GM12878 (cell line): ENCODE data around the gene NDUFA5. TPM values are rescaled to one million over a fixed set of nuclear protein-coding genes. Genes with fewer than 3 reads are reported as not detected.

Source experiments
- ATAC-seq: fragments of 200-7000 bp; cut with Tn5 transposase; 3 replicates; pipeline ENCODE4 v1.9.1; 2020; ENCODE audit warnings: mild to moderate bottlenecking, moderate library complexity
- BruUV-seq: library from RNA; stranded (reverse); fragments of 400-500 nt; replicated peaks from 2 replicates; lab custom pipeline; 2021; lab: Mats Ljungman, UMichigan
- CTCF ChIA-PET: fragments of 300-600 bp; sonication (Branson Sonifier 250); formaldehyde crosslinking; extraction: SDS; loops from one replicate; lab custom pipeline; 2021; ENCODE audit warnings: inconsistent platforms; lab: Yijun Ruan, JAX
- POLR2A ChIA-PET: fragments of 350-600 bp; formaldehyde crosslinking; extraction: SDS; loops from one replicate; lab custom pipeline; 2021; ENCODE audit warnings: inconsistent platforms; lab: Charles Lee
- RAD21 ChIA-PET: fragments of 300-600 bp; sonication (Branson Sonifier 250); formaldehyde crosslinking; loops from one replicate; lab custom pipeline; 2023; ENCODE audit warnings: antibody characterized with exemption; ENCODE audit not compliant: unreplicated experiment; lab: Charles Lee
- SMC1A ChIA-PET: fragments of 300-600 bp; sonication (Branson Sonifier 250); formaldehyde crosslinking; loops from one replicate; lab custom pipeline; 2023; ENCODE audit not compliant: unreplicated experiment, uncharacterized antibody; lab: Charles Lee
- DNase-seq: peaks from one replicate; pipeline ENCODE4 v3.0.0-alpha.2; 2011; ENCODE audit warnings: low read depth, low spot score
- FAIRE-seq: peaks from 3 replicates; lab custom pipeline; 2011; peaks lifted over from hg19 to GRCh38; lab: Jason Lieb, UNC
- H2AFZ ChIP-seq: 2 replicates; pipeline ENCODE4 v1.6.0; 2011; ENCODE audit warnings: low read depth, low read length, control low read depth; ENCODE audit not compliant: control insufficient read depth
- H3K27ac ChIP-seq: 2 replicates; pipeline ENCODE4 v1.5.1; 2011; ENCODE audit warnings: control low read depth; ENCODE audit not compliant: control insufficient read depth, insufficient read depth
- H3K27me3 ChIP-seq, 2 experiments: replicated peaks in 1 of 2; 2 replicates each; pipeline versions ENCODE4 v1.6.0 to v1.6.1; 2011; ENCODE audit warnings: low read length in 1 of 2; ENCODE audit not compliant: control insufficient read depth in 2 of 2, insufficient read depth in 2 of 2
- H3K36me3 ChIP-seq, 2 experiments: 2 replicates each; pipeline ENCODE4 v1.5.1; 2011; ENCODE audit warnings: low read length in 1 of 2; ENCODE audit not compliant: control insufficient read depth in 2 of 2, insufficient read depth in 2 of 2
- H3K4me1 ChIP-seq: 2 replicates; pipeline ENCODE4 v1.6.1; 2011; ENCODE audit warnings: mild to moderate bottlenecking, low read length, moderate library complexity, mixed read lengths; ENCODE audit not compliant: control insufficient read depth, insufficient read depth
- H3K4me2 ChIP-seq: 2 replicates; pipeline ENCODE4 v1.6.0; 2011; ENCODE audit warnings: control low read depth; ENCODE audit not compliant: control insufficient read depth, insufficient read depth
- H3K4me3 ChIP-seq: fragments of 200-600 bp; sonication (generic); 2 replicates; pipeline ENCODE4 v1.5.1; 2016
- H3K79me2 ChIP-seq: 2 replicates; pipeline ENCODE4 v1.6.0; 2011; ENCODE audit warnings: low read length; ENCODE audit not compliant: control insufficient read depth, insufficient read depth
- H3K9ac ChIP-seq: 2 replicates; pipeline ENCODE4 v1.8.0; 2011; ENCODE audit warnings: low read length, control low read depth, mixed read lengths; ENCODE audit not compliant: control insufficient read depth, insufficient read depth
- H3K9me3 ChIP-seq: replicated peaks from 3 replicates; pipeline ENCODE4 v1.5.1; 2011; ENCODE audit warnings: mild to moderate bottlenecking, low read length; ENCODE audit not compliant: control insufficient read depth, insufficient read depth
- H4K20me1 ChIP-seq: 2 replicates; pipeline ENCODE4 v1.6.0; 2011; ENCODE audit not compliant: control insufficient read depth, insufficient read depth
- NR2F1 ChIP-seq: fragments of 450-650 bp; conservative IDR thresholded peaks from 2 replicates; pipeline ENCODE4 v1.6.1; 2017; ENCODE audit warnings: mild to moderate bottlenecking
- USF1 ChIP-seq: IDR thresholded peaks from 2 replicates; pipeline ENCODE4 v1.6.1; 2011; ENCODE audit warnings: borderline replicate concordance, low read depth, mild to moderate bottlenecking, moderate library complexity, mixed read lengths, low read length; ENCODE audit not compliant: insufficient read depth; ENCODE audit errors: extremely low read length
- YBX1 ChIP-seq: fragments of 450-650 bp; IDR thresholded peaks from 2 replicates; pipeline ENCODE4 v1.6.1; 2016; ENCODE audit warnings: antibody characterized with exemption
- YY1 ChIP-seq: IDR thresholded peaks from 2 replicates; pipeline ENCODE4 v1.6.1; 2011; ENCODE audit warnings: low read depth, mild to moderate bottlenecking, low read length
- ZBTB40 ChIP-seq: fragments of 450-650 bp; IDR thresholded peaks from 2 replicates; pipeline ENCODE4 v1.6.1; 2016; ENCODE audit warnings: mild to moderate bottlenecking, moderate library complexity, borderline replicate concordance
- ZNF274 ChIP-seq: IDR thresholded peaks from one replicate; pipeline ENCODE4 v1.8.0; 2011; ENCODE audit not compliant: insufficient read length, insufficient read depth
- ZNF592 ChIP-seq: fragments of 450-650 bp; IDR thresholded peaks from 2 replicates; pipeline ENCODE4 v1.6.1; 2017; ENCODE audit warnings: mild to moderate bottlenecking, moderate library complexity
- WGBS: methylation state at CpG from one replicate; pipeline ENCODE4 v1.1.6; 2016; ENCODE audit warnings: low lambda C conversion rate; ENCODE audit not compliant: insufficient replicate concordance, insufficient coverage; ENCODE audit errors: missing lambda C conversion rate; 5-methylcytosine and 5-hydroxymethylcytosine counted together
- in situ Hi-C: fragments of 300-500 bp; cut with MboI; formaldehyde crosslinking; loops from 9 replicates; pipeline ENCODE4 v1.14.3; 2018; ENCODE audit warnings: mixed read lengths
- intact Hi-C: fragments of 100-400 bp; cut with micrococcal nuclease; formaldehyde crosslinking; loops from one replicate; pipeline ENCODE4 v1.14.2; 2022; ENCODE audit not compliant: unreplicated experiment
- polyA plus RNA-seq, 11 experiments: library from polyadenylated mRNA; depleted of rRNA in 4 of 11; unstranded in 6 of 11; stranded (reverse) in 5 of 11; fragments of >200 nt; fragmentation: Nextera tagmentation in 4 of 11; fragmentation: Illumina TruSeq in 1 of 11; extraction: Ambion mirVana in 4 of 11; extraction: Trizol in 1 of 11; gene quantifications; 1 replicate in 1 of 11; 2 replicates in 10 of 11; pipeline versions ENCODE4 v1.2.1 to v1.2.3, GENCODE V29; 2011 to 2016; ENCODE audit warnings: inconsistent platforms in 2 of 11, missing spikeins in 2 of 11, low read depth in 1 of 11
- total RNA-seq, 4 experiments: library from RNA; depleted of rRNA in 3 of 4; stranded (reverse); fragments of >200 nt in 3 of 4; fragmentation: Illumina TruSeq in 1 of 4; extraction: Trizol in 1 of 4; gene quantifications; 2 replicates each; pipeline versions ENCODE4 v1.2.1 to v1.2.3, GENCODE V29; 2013 to 2021

Gene NDUFA5
- total and polyA plus RNA-seq, 10 of the 15 experiments (the other 5 are each of a cell fraction or from before 2014, with no cell fraction given) = 51.0 to 209 (median 86.9) TPM

GRCh38 chr7:123553159-123553558 lies 4.5 kb downstream of the NDUFA5 start:
- CTCF ChIA-PET = interaction anchor here (1.2 to 2.1 kb wide), 3 partner anchors 15 to 71 kb away, joined by 3 to 11 read pairs (median 3); no protein-coding TSS in a partner anchor
- Histone ChIP-seq H3K4me3 (no peak overlapping the region), H3K36me3 (peaks cover 1 to 4% of the 10 kb centered on the region in 2 experiments; a peak in 3 of 4 replicates), H3K79me2 (peaks cover 15% of the 10 kb centered on the region), H2AFZ (no peak overlapping the region), H4K20me1 (no peaks in the 10 kb centered on the region), H3K27me3 (no peaks in the 10 kb centered on the region), H3K27ac (no peak overlapping the region), H3K4me1 (no peaks in the 10 kb centered on the region), H3K9ac (no peak overlapping the region), H3K4me2 (no peak overlapping the region), H3K9me3 (no peaks in the 10 kb centered on the region; the same call in 2 of the 3 replicates)
- no peak for TF ChIP-seq YY1
- no peak for TF ChIP-seq ZBTB40
- no peak for TF ChIP-seq ZNF274
- no peak for TF ChIP-seq YBX1
- no peak for TF ChIP-seq ZNF592
- no peak for TF ChIP-seq NR2F1
- TF ChIP-seq USF1 = no peak
- no TSS peak for BruUV-seq
- SMC1A ChIA-PET = interaction anchor here (0.6 to 1.3 kb wide), 3 partner anchors 15 to 714 kb away, joined by 3 to 4 read pairs (median 3); no protein-coding TSS in a partner anchor
- 67% methylated on average over 3 of the region's 3 CpGs for WGBS
- no peak for ATAC-seq
- POLR2A ChIA-PET = interaction anchor here (0.6 to 0.9 kb wide), 2 partner anchors 14 to 18 kb away, joined by 3 to 5 read pairs; no protein-coding TSS in a partner anchor
- no peak for FAIRE-seq
- in situ Hi-C loops = no loop called here
- intact Hi-C loops = loop anchor here (10.0 kb wide), 1 partner anchor 1372 kb away; the partner anchor contains the start of gene POT1
- RAD21 ChIA-PET = interaction anchor here (1.1 to 1.6 kb wide), 2 partner anchors 14 to 59 kb away, joined by 4 to 5 read pairs; no protein-coding TSS in a partner anchor
- no peak for DNase-seq
